Activated naive CD8-positive, alpha-beta T cell treated with anti-CD3 and anti-CD28 coated beads, Interleukin-2, amount 10 ng/mL, durations not matched to agents 7 days and 5 days (primary cell): ENCODE measurements around the gene MAML3. TPM values are rescaled to one million over a fixed set of nuclear protein-coding genes. Genes with fewer than 3 reads are reported as not detected.

Experiments used
- ATAC-seq: fragments of 150-1000 bp; cut with Tn5 transposase; one replicate; pipeline ENCODE4 v1.10.0; 2021; ENCODE audit warnings: low read depth, moderate library complexity
- POLR2A ChIA-PET: fragments of 350-600 bp; sonication (Branson Sonifier 250); formaldehyde crosslinking; loops from one replicate; lab custom pipeline; 2021; ENCODE audit warnings: antibody characterized with exemption; lab: Charles Lee
- DNase-seq: peaks from one replicate; pipeline ENCODE4 v3.0.0; 2021
- H3K27ac Mint-ChIP-seq: one replicate; pipeline ENCODE4 v1.8.0; 2022; ENCODE audit warnings: mild to moderate bottlenecking, mixed read lengths
- H3K27me3 Mint-ChIP-seq: one replicate; pipeline ENCODE4 v1.8.0; 2022; ENCODE audit warnings: mild to moderate bottlenecking, moderate library complexity, mixed read lengths
- H3K36me3 Mint-ChIP-seq: one replicate; pipeline ENCODE4 v1.8.0; 2021; ENCODE audit warnings: mild to moderate bottlenecking, mixed read lengths
- H3K4me1 Mint-ChIP-seq: one replicate; pipeline ENCODE4 v1.8.0; 2021; ENCODE audit warnings: mixed read lengths
- H3K4me3 Mint-ChIP-seq: one replicate; pipeline ENCODE4 v1.8.0; 2022; ENCODE audit warnings: mild to moderate bottlenecking, moderate library complexity, mixed read lengths
- H3K9me3 Mint-ChIP-seq: one replicate; pipeline ENCODE4 v1.8.0; 2021; ENCODE audit warnings: mixed read lengths
- total RNA-seq, 2 experiments: library from RNA; stranded (reverse); gene quantifications; one replicate each; pipeline ENCODE4 v1.2.3, GENCODE V29; 2021

MAML3 gene
- total RNA-seq, 2 experiments from 2014 or later, result 4.6 to 4.7 TPM

DNA sequence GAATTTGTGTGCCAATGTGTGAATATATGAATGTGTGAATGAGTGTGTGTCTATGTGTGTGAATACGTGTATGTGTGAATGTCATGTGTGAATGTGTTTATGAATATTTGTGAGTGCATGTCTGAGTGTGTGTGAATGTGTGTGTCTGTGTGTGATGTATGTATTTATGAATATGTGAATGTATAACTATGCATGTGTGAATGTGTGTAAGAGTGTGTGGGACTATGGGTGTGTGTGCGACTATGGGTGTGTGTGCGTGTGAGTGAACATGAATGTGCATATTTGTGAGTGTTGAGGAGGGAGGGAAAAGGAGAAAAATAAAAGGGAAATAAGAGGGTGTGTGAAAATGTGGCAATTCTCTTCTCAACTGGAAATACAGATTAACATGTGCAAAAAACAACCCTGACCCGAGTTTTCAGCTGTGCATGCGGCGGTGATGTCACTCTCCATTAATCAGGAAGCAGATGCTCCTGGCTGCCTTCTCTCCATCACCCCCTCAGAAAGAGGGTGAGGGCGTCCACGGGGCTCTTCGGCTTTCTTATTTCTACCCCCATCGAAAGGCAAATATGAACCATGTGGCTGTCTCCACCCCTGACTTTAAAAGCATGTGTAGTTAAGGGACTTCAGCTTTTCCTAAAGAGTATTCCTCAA lies 219.8 kb downstream of the MAML3 start:
- Mint-ChIP-seq H3K4me3 (no peak overlapping the region), H3K27me3 (no peaks in the 10 kb centered on the region), H3K9me3 (no peaks in the 10 kb centered on the region), H3K4me1 (no peaks in the 10 kb centered on the region), H3K36me3 (no peaks in the 10 kb centered on the region), H3K27ac (no peak overlapping the region)
- POLR2A ChIA-PET, result no interaction called here
- no peak for ATAC-seq
- no peak for DNase-seq

DNA sequence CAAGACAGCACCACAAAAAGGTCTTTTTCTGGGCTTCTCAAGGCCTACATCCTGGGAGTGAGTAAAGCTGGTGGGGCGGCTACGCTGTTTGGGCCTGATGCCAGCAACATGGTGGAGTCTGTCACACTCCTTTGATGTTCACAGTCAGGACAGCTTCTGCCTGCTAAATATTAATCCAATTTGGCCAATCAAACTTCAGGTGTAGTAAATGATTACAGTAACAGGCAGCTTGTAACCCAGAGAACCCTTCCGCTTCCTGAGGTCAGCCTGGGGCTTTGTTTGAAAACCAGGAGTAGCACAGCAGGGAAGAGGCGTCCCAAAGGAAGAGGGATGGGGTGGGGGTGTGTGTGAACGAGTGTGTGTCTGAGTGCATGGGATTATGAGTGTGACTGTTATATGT lies 220.4 kb downstream of the MAML3 start:
- H3K27ac Mint-ChIP-seq, result no peak overlapping the region
- H3K9me3 Mint-ChIP-seq, result no peaks in the 10 kb centered on the region
- no peaks in the 10 kb centered on the region for H3K27me3 Mint-ChIP-seq
- DNase-seq, result no peak
- ATAC-seq, result no peak
- POLR2A ChIA-PET, result no interaction called here
- H3K36me3 Mint-ChIP-seq, result no peaks in the 10 kb centered on the region
- no peak overlapping the region for H3K4me3 Mint-ChIP-seq
- no peaks in the 10 kb centered on the region for H3K4me1 Mint-ChIP-seq

DNA sequence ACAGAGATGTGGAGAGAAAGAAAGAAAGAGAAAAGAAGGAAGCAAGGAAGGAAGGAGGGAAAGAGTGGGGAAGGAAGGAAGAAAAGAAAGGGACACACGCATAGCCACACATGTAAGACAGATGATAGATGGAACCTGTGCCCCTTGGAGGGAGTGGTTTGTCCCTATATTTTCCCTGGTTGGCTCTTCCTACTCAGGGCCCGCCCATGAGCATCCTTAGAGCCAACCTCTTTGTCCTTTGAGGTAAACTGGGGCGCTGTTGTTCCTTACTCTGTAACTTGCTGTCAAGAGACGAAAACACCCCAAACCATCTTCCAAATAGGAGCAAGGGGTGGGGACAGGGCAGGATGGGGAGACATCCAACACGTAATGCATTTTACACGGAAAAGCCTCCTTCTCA lies 220.9 kb downstream of the MAML3 start:
- no peak for ATAC-seq
- POLR2A ChIA-PET, result no interaction called here
- H3K27me3 Mint-ChIP-seq, result no peaks in the 10 kb centered on the region

DNA sequence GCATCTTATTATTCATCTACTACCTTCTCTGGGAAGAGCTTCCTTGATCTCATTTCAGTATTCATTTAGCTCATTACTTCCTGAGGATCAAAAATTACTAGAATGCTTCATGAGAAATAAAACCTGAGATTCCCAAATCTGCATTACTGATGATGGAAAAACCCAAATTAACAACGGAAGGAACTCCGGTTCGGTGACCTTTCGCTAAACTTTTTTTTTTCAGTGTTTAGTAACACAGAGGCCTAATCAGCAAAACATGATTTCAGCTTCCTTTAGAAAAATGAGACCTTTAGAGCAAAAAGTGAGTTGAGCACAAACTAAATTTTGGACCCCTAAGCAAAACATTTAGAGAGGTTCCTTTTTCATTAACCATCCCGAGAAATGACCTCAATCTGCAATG lies 229.2 kb downstream of the MAML3 start:
- H3K27me3 Mint-ChIP-seq, result no peaks in the 10 kb centered on the region
- no peak overlapping the region for H3K27ac Mint-ChIP-seq
- ATAC-seq (no peak), DNase-seq (no peak)
- H3K4me1 Mint-ChIP-seq, result no peaks in the 10 kb centered on the region
- POLR2A ChIA-PET, result no interaction called here
- no peaks in the 10 kb centered on the region for H3K9me3 Mint-ChIP-seq
- no peak overlapping the region for H3K4me3 Mint-ChIP-seq
- H3K36me3 Mint-ChIP-seq, result no peaks in the 10 kb centered on the region

More for the DNA sequence above, 220.9 kb downstream of the MAML3 start:
- no peak overlapping the region for H3K4me3 Mint-ChIP-seq
- DNase-seq, result no peak
- no peaks in the 10 kb centered on the region for H3K9me3 Mint-ChIP-seq
- no peak overlapping the region for H3K27ac Mint-ChIP-seq
- H3K4me1 Mint-ChIP-seq, result no peaks in the 10 kb centered on the region
- no peaks in the 10 kb centered on the region for H3K36me3 Mint-ChIP-seq

DNA sequence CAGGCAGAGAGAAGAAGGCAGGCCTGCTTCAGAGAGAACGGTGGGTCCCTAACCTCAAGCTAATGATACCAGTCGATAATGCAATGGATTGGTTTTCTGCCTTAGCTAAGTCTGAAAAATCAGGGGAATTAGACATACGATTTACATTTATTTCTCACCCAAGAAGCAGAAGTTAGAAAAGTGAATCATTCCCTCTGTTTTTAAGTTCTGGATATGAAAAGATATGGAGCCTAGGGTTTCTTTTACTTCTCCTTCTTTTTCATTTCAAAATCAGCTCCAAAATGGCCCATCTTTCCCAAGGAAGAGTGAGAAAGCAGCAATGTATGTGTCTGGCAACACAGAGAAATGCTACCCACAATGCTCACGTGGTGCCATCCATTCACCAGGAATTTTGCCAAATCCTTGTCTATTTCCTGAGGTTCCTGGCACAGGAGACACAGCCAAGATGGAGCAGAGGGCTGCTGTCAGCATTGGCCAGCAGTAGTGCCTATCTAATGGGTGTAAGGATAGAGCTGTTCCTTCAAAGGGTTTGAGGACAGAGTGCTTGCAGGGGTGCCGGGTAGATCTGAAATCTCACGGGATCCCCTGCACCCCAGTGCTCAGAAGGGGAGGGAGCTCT lies 231.5 kb downstream of the MAML3 start:
- DNase-seq, result no peak
- POLR2A ChIA-PET, result no interaction called here
- Mint-ChIP-seq H3K9me3 (no peaks in the 10 kb centered on the region), H3K4me3 (no peak overlapping the region), H3K27ac (no peak overlapping the region), H3K4me1 (no peaks in the 10 kb centered on the region), H3K36me3 (peaks cover 2% of the 10 kb centered on the region), H3K27me3 (peaks cover 2% of the 10 kb centered on the region)
- no peak for ATAC-seq

DNA sequence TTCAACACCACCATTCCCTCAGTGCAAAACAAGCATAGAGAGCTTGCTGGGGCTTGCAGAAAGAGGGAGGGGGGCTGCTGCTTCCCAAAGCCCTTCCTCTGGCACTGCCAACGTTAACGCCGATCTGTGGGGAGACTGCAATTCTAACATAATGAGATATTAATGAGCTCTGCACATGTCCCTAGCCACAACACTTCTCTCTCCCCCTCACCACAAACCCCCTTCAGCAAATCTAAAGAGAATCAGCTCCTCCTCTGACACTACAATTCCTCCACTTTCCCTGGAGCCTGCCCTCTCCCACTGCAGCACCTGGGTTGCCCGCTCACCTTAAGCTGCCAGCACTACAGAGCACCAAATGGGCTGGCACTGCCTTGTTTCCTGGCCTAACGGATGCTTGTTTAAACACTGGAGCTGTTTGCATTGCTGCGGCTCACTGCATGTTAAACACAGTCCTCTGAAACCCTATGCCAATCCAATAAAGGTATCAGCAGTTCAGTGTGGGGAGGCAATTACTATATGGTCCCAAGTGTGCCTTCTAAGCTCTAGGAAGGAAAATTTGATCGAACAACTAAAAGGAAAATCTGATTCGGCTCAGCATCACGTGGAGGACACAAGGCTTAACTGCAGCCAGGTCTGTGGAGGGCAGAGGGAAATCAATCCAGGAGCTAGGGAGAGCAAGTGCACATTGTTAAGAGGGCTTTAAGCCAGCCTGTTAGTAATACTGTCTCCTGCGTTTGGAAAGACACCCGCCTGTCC lies 232.4 kb downstream of the MAML3 start:
- DNase-seq (no peak), ATAC-seq (no peak)
- H3K27ac Mint-ChIP-seq, result no peak overlapping the region
- no peaks in the 10 kb centered on the region for H3K4me1 Mint-ChIP-seq
- H3K36me3 Mint-ChIP-seq, result peaks cover 2% of the 10 kb centered on the region
- POLR2A ChIA-PET, result no interaction called here
- no peaks in the 10 kb centered on the region for H3K9me3 Mint-ChIP-seq
- no peak overlapping the region for H3K4me3 Mint-ChIP-seq
- H3K27me3 Mint-ChIP-seq, result peaks cover 2% of the 10 kb centered on the region

DNA sequence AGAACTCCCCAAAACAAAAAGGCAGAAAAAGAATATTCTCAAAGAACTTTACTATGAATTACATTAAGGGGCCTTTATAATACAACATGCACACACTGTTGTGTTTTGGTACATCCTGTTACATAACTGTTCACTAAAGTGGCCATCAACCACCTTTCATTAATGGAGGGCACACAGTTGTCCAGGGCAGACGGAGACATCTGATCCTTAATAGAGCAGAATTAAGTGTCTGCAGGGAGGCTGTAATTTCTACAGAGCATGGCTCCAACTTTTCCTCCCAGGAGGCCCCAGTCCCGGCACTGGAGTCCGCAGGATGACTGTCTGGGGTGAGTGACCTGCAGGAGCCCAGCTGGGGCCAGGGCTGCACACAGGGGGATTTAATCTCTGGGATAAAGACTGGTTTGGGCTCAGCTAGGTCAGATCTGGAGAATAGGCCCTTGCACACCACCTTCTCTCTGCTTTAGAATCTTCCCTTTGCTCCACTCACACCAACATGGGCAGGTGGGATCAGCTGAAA lies 233.4 kb downstream of the MAML3 start:
- ATAC-seq (no peak), DNase-seq (no peak)
- POLR2A ChIA-PET, result no interaction called here
- H3K4me3 Mint-ChIP-seq, result no peak overlapping the region
- H3K4me1 Mint-ChIP-seq, result no peaks in the 10 kb centered on the region
- peaks cover 2% of the 10 kb centered on the region for H3K27me3 Mint-ChIP-seq
- H3K9me3 Mint-ChIP-seq, result no peaks in the 10 kb centered on the region
- no peak overlapping the region for H3K27ac Mint-ChIP-seq
- peaks cover 2% of the 10 kb centered on the region for H3K36me3 Mint-ChIP-seq

DNA sequence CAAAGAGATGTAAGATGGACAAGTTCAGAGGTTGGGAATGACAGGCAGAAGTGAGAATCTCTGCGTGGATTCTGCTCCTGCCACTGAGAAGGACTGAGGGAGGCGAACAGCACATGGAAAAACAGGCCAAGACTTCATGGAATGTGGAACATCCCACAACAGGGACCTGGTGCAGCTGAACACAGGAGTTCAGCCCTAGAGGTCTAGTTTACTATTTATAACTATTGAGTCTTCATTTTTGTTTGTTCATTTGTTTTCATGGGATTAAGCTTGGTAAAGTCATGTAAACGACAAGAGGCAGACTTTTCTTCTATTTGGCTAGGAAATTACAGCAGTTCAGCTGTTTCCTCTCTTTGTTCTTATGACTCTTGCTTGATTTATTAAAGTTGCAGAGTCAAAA lies 234.5 kb downstream of the MAML3 start:
- no peaks in the 10 kb centered on the region for H3K9me3 Mint-ChIP-seq
- peaks cover 2% of the 10 kb centered on the region for H3K27me3 Mint-ChIP-seq
- no peak overlapping the region for H3K4me3 Mint-ChIP-seq
- POLR2A ChIA-PET, result no interaction called here
- H3K27ac Mint-ChIP-seq, result no peak overlapping the region
- H3K36me3 Mint-ChIP-seq, result peaks cover 2% of the 10 kb centered on the region
- ATAC-seq (no peak), DNase-seq (no peak)
- no peaks in the 10 kb centered on the region for H3K4me1 Mint-ChIP-seq

DNA sequence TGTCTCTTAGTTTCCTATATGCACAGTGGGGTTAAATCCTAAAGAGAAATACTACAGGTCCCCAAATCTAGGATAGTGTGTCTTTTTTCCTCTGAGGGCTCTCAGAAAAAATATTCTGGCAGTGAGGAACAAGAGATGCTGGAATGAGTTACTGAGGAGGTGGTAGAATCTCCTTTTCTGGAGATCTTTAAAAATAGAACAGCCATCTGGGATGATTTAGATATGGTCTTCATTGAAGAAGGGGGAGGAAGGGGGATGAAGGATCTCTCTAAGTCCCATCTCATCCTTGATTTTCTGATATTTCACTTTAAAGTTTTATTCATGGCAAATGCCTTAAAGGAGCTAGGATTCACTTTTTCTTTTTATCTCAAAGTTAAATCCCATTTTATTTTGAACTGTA lies 235.0 kb downstream of the MAML3 start:
- H3K27ac Mint-ChIP-seq, result no peak overlapping the region
- no peak for DNase-seq
- ATAC-seq, result no peak
- H3K36me3 Mint-ChIP-seq, result peaks cover 2% of the 10 kb centered on the region
- peaks cover 2% of the 10 kb centered on the region for H3K27me3 Mint-ChIP-seq
- no peaks in the 10 kb centered on the region for H3K4me1 Mint-ChIP-seq
- no peak overlapping the region for H3K4me3 Mint-ChIP-seq
- no peaks in the 10 kb centered on the region for H3K9me3 Mint-ChIP-seq
- POLR2A ChIA-PET, result no interaction called here

DNA sequence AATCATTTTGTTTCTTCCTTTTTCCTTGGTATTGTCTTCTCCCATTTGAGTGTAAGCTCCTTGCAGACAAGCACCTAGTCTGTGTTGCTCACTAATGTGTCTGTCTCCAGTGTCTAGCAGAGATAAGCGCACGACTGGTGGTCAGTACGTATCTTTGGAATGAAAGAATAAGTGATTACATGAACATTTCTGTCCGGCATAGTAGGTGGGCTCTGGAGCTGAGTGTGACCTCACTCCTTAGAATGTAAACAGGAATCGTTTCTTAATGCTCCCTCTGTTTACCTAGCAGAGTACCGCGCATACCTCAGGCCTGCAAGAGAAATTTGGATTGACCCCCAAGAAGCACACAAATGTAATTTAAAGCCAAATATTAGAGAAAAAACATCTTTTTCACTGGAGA lies 235.4 kb downstream of the MAML3 start:
- POLR2A ChIA-PET, result no interaction called here
- Mint-ChIP-seq H3K4me1 (no peaks in the 10 kb centered on the region), H3K36me3 (peaks cover 2% of the 10 kb centered on the region)

DNA sequence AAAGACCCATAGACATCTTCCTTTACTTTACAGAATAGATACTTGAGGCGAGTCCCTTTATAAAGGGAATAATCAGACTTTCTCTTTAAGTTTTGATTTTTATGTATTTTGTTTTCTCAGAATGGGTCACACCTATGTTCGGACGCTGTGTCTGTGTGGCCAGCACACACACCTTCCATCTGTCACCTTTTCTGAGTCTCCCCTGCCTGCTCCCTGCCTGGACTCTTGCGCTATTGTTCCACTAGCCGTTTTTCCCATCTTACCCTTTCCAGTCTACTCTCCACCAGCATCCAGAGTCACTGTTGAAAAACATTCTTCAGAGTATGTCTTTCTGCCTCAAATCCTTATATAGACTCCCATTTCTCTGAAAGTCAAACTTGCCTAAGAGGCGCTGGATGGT lies 236.1 kb downstream of the MAML3 start:
- Mint-ChIP-seq H3K27ac (no peak overlapping the region), H3K4me1 (no peaks in the 10 kb centered on the region), H3K4me3 (no peak overlapping the region), H3K9me3 (no peaks in the 10 kb centered on the region), H3K36me3 (peaks cover 2% of the 10 kb centered on the region), H3K27me3 (peaks cover 2% of the 10 kb centered on the region)
- ATAC-seq (no peak), DNase-seq (no peak)
- POLR2A ChIA-PET, result no interaction called here

More for the DNA sequence above, 235.4 kb downstream of the MAML3 start:
- H3K27ac Mint-ChIP-seq, result no peak overlapping the region
- H3K27me3 Mint-ChIP-seq, result peaks cover 2% of the 10 kb centered on the region
- no peaks in the 10 kb centered on the region for H3K9me3 Mint-ChIP-seq
- H3K4me3 Mint-ChIP-seq, result no peak overlapping the region
- ATAC-seq (no peak), DNase-seq (no peak)

DNA sequence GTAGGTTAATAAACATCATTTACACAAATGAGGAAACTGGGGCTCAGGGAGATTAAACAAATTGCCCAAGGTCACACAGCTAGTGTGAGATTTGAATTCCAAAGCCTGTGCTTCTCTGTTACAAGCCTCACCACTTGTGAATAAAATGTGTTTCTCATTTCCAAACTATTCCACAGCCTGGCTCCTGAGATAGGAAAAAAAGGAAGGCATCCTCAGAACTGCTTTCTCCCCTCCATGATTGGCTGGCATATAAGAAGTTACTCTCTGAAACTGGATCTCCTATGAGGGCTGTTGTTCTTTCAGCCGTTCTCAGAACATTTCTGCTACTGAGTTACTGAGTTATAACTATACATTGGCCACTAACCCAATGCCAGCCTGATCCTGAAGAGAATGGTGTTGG lies 237.9 kb downstream of the MAML3 start:
- POLR2A ChIA-PET, result no interaction called here
- Mint-ChIP-seq H3K36me3 (peaks cover 2% of the 10 kb centered on the region), H3K27me3 (peaks cover 2% of the 10 kb centered on the region), H3K4me1 (no peaks in the 10 kb centered on the region), H3K4me3 (no peak overlapping the region), H3K27ac (no peak overlapping the region), H3K9me3 (no peaks in the 10 kb centered on the region)
- DNase-seq, result no peak
- no peak for ATAC-seq

DNA sequence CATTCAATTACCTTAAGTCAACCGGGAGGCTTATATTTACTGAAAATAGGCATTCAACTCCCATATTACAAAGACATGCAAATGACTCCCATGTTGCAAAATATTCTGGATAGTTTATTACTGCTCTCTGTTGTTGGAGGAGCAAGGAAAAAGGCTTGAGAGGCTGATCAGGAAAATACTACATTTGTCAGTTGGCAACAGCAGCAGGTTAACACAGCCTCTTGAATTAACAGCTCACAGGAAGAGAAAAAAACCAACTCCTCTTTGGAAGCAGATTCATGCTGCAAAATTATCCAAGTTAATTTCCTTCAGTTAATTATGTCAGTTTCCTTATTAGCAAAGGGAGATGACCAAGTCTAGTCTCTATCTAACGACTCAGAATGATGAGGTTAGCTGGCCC lies 238.9 kb downstream of the MAML3 start:
- no peak for ATAC-seq
- POLR2A ChIA-PET, result no interaction called here
- peaks cover 2% of the 10 kb centered on the region for H3K27me3 Mint-ChIP-seq

More for the DNA sequence above, 238.9 kb downstream of the MAML3 start:
- H3K4me1 Mint-ChIP-seq, result no peaks in the 10 kb centered on the region
- no peak for DNase-seq
- H3K9me3 Mint-ChIP-seq, result no peaks in the 10 kb centered on the region
- H3K4me3 Mint-ChIP-seq, result no peak overlapping the region
- peaks cover 2% of the 10 kb centered on the region for H3K36me3 Mint-ChIP-seq
- H3K27ac Mint-ChIP-seq, result no peak overlapping the region
